Panc1 (cell line): Measurements from ENCODE around the gene PTPRK. TPM values are rescaled to one million over a fixed set of nuclear protein-coding genes. Genes with fewer than 3 reads are reported as not detected.

Experiments
- ATAC-seq: fragments of 200-7000 bp; cut with Tn5 transposase; 2 replicates; pipeline ENCODE4 v1.9.1; 2020; ENCODE audit warnings: mild to moderate bottlenecking, moderate library complexity
- BruUV-seq: library from RNA; stranded (reverse); fragments of 400-500 nt; replicated peaks from 2 replicates; lab custom pipeline; 2021; lab: Mats Ljungman, UMichigan
- CTCF ChIA-PET: fragments of 300-600 bp; sonication (Branson Sonifier 250); formaldehyde crosslinking; loops from one replicate; lab custom pipeline; 2022; ENCODE audit warnings: antibody characterized with exemption; lab: Charles Lee
- POLR2A ChIA-PET: fragments of 300-600 bp; sonication (Branson Sonifier 250); formaldehyde crosslinking; loops from one replicate; lab custom pipeline; 2022; ENCODE audit warnings: antibody characterized with exemption; lab: Charles Lee
- DNase-seq: peaks from one replicate; pipeline ENCODE4 v3.0.0-alpha.2; 2010; ENCODE audit warnings: low read depth, low spot score
- H3K27ac ChIP-seq: 2 replicates; pipeline ENCODE4 v1.5.1; 2011; ENCODE audit warnings: mild to moderate bottlenecking, low read length, inconsistent platforms
- H3K27me3 ChIP-seq: fragments of 200-500 bp; sonication (Bioruptor generic); 2 replicates; pipeline ENCODE4 v1.6.0; 2014; ENCODE audit warnings: low read length, inconsistent platforms; ENCODE audit not compliant: control insufficient read depth, insufficient read depth
- H3K36me3 ChIP-seq: fragments of 200-500 bp; sonication (Bioruptor generic); 2 replicates; pipeline ENCODE4 v1.5.1; 2014; ENCODE audit warnings: inconsistent platforms, mild to moderate bottlenecking, low read length, moderate library complexity; ENCODE audit not compliant: control insufficient read depth, insufficient read depth
- H3K4me1 ChIP-seq: 2 replicates; pipeline ENCODE4 v1.5.1; 2011; ENCODE audit warnings: inconsistent platforms, mild to moderate bottlenecking, low read length, moderate library complexity; ENCODE audit not compliant: control insufficient read depth, insufficient read depth
- H3K4me3 ChIP-seq, 2 experiments: 2 replicates each; pipeline ENCODE4 v1.5.1; 2011 to 2012; ENCODE audit warnings: low read depth in 2 of 2, low read length in 2 of 2, mild to moderate bottlenecking in 2 of 2, inconsistent platforms in 1 of 2, moderate library complexity in 1 of 2
- H3K9me3 ChIP-seq: fragments of 200-500 bp; sonication (Bioruptor generic); 2 replicates; pipeline ENCODE4 v1.5.1; 2014; ENCODE audit warnings: low read depth, mild to moderate bottlenecking, inconsistent platforms, low read length, moderate library complexity; ENCODE audit not compliant: control insufficient read depth, insufficient read depth
- CTCF ChIP-seq: fragments of 450-650 bp; IDR thresholded peaks from 2 replicates; pipeline ENCODE4 v1.5.1; 2017; ENCODE audit warnings: mild to moderate bottlenecking
- POLR2AphosphoS5 ChIP-seq: IDR thresholded peaks from 2 replicates; pipeline ENCODE4 v1.6.1; 2012; ENCODE audit warnings: mild to moderate bottlenecking, low read depth, low read length, moderate library complexity
- REST ChIP-seq, 2 experiments: IDR thresholded peaks; 2 replicates each; pipeline ENCODE4 v1.6.1; 2011 to 2012; ENCODE audit warnings: low read depth in 2 of 2, control low read depth in 1 of 2, low read length in 1 of 2, mild to moderate bottlenecking in 1 of 2, moderate library complexity in 1 of 2; ENCODE audit not compliant: insufficient read depth in 1 of 2
- SIN3A ChIP-seq: IDR thresholded peaks from 2 replicates; pipeline ENCODE4 v1.6.1; 2012; ENCODE audit warnings: low read depth, mild to moderate bottlenecking, low read length, moderate library complexity, borderline replicate concordance; ENCODE audit not compliant: insufficient read depth
- TCF7L2 ChIP-seq: IDR thresholded peaks from 2 replicates; pipeline ENCODE4 v1.6.1; 2011; ENCODE audit warnings: mild to moderate bottlenecking, low read depth, low read length, inconsistent platforms
- in situ Hi-C: cut with HindIII; loops from 2 replicates; pipeline ENCODE4 v1.10.0; 2016; ENCODE audit warnings: low sequenced_read_pairs, low pct_unique_long_range_greater_than_20kb
- intact Hi-C: fragments of 100-400 bp; cut with micrococcal nuclease; formaldehyde crosslinking; loops from one replicate; pipeline ENCODE4 v1.10.0; 2022; ENCODE audit not compliant: unreplicated experiment
- total RNA-seq: library from RNA; stranded (reverse); gene quantifications from one replicate; pipeline ENCODE4 v1.2.1, GENCODE V29; 2021; ENCODE audit not compliant: unreplicated experiment

PTPRK gene
- total RNA-seq, 1 experiment from 2014 or later, result 61.8 TPM

- no peak for DNase-seq
- no peak for ATAC-seq
- POLR2A ChIA-PET, result no interaction called here
- Histone ChIP-seq H3K36me3 (no peaks in the 10 kb centered on the region), H3K4me1 (no peaks in the 10 kb centered on the region), H3K4me3 (no peak overlapping the region), H3K27me3 (no peaks in the 10 kb centered on the region), H3K27ac (no peak overlapping the region), H3K9me3 (no peaks in the 10 kb centered on the region)
- BruUV-seq, result no TSS peak
- CTCF ChIA-PET, result no interaction called here
- in situ Hi-C loops (no loop called here), intact Hi-C loops (no loop called here)
- no peak for TF ChIP-seq CTCF
- TF ChIP-seq POLR2AphosphoS5, result no peak
- no peak for TF ChIP-seq REST (IDR thresholded peaks at IDR 0.05; ENCODE audit: insufficient read depth in 1 of 2, low read depth in 2 of 2, low read length in 1 of 2)
- TF ChIP-seq TCF7L2, result no peak
- TF ChIP-seq SIN3A, result no peak
Observed at GRCh38 chr6:128406453-128406852, 113.9 kb downstream of the PTPRK start.

GRCh38 chr6:128403618-128404444, 116.6 kb downstream of the PTPRK start:
- no peaks in the 10 kb centered on the region for H3K4me1 ChIP-seq
- no TSS peak for BruUV-seq
- in situ Hi-C loops, result no loop called here
- ATAC-seq (no peak), DNase-seq (no peak)
- ChIA-PET CTCF (no interaction called here), POLR2A (no interaction called here)
- intact Hi-C loops, result no loop called here
- H3K36me3 ChIP-seq, result no peaks in the 10 kb centered on the region
- TF ChIP-seq TCF7L2 (no peak), SIN3A (no peak), CTCF (no peak), REST (IDR thresholded peaks at IDR 0.05; ENCODE audit: insufficient read depth in 1 of 2, low read depth in 2 of 2, low read length in 1 of 2) (no peak), POLR2AphosphoS5 (no peak)
- no peak overlapping the region for H3K4me3 ChIP-seq
- H3K27me3 ChIP-seq, result no peaks in the 10 kb centered on the region
- no peaks in the 10 kb centered on the region for H3K9me3 ChIP-seq
- no peak overlapping the region for H3K27ac ChIP-seq
